Body of pancreas (tissue), 4 donors: ENCODE results near the gene TULP1.
"Not testable (repeated sequence)": the region's sequence is repeated elsewhere in the genome, so short reads cannot be mapped to it uniquely, and the experiment has no call there.

Experiments used
- POLR2A ChIP-seq, 3 donors: fragments of 450-650 bp; IDR thresholded peaks; one replicate each; pipeline ENCODE4 v1.6.1; 2016; ENCODE audit warnings: antibody characterized with exemption in 3 of 3, mild to moderate bottlenecking in 2 of 3
- TF ChIP-seq, protein P1 (sequence below), 7 experiments: fragments of 450-650 bp in 4 of 7; fragments of 200-600 bp in 3 of 7; sonication (generic) in 3 of 7; IDR thresholded peaks; one replicate each; pipeline ENCODE4 v1.5.1; 2016 to 2019; ENCODE audit warnings: antibody characterized with exemption in 7 of 7

DNA sequence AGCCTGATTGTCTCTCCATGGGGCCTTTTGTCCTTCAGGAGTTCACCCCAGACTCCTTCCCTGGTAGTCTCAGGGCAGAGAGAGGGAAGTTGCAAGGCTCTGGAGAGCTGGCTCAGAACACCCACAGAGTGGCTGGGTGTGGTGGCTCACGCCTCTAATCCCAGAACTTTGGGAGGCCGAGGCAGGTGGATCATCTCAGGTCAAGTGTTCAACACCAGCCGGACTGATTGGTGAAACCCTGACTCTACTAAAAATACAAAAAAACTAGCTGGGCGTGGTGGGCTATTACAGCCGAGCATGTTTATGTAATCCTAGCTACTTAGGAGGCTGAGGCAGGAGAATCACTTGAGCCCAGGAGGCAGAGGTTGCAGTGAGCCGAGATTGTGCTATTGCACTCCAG is 23.2 kb upstream of the TULP1 start:
- not testable (repeated sequence) for TF ChIP-seq POLR2A (IDR thresholded peaks at IDR 0.05)
- TF ChIP-seq, protein P1, sequence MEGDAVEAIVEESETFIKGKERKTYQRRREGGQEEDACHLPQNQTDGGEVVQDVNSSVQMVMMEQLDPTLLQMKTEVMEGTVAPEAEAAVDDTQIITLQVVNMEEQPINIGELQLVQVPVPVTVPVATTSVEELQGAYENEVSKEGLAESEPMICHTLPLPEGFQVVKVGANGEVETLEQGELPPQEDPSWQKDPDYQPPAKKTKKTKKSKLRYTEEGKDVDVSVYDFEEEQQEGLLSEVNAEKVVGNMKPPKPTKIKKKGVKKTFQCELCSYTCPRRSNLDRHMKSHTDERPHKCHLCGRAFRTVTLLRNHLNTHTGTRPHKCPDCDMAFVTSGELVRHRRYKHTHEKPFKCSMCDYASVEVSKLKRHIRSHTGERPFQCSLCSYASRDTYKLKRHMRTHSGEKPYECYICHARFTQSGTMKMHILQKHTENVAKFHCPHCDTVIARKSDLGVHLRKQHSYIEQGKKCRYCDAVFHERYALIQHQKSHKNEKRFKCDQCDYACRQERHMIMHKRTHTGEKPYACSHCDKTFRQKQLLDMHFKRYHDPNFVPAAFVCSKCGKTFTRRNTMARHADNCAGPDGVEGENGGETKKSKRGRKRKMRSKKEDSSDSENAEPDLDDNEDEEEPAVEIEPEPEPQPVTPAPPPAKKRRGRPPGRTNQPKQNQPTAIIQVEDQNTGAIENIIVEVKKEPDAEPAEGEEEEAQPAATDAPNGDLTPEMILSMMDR (IDR thresholded peaks at IDR 0.05) = not testable (repeated sequence)
